Panc1 (cell line): ENCODE data around the gene SNAP47. TPM values are rescaled to one million over a fixed set of nuclear protein-coding genes. Genes with fewer than 3 reads are reported as not detected.

Experiments
- ATAC-seq: fragments of 200-7000 bp; cut with Tn5 transposase; 2 replicates; pipeline ENCODE4 v1.9.1; 2020; ENCODE audit warnings: mild to moderate bottlenecking, moderate library complexity
- BruUV-seq: library from RNA; stranded (reverse); fragments of 400-500 nt; replicated peaks from 2 replicates; lab custom pipeline; 2021; lab: Mats Ljungman, UMichigan
- CTCF ChIA-PET: fragments of 300-600 bp; sonication (Branson Sonifier 250); formaldehyde crosslinking; loops from one replicate; lab custom pipeline; 2022; ENCODE audit warnings: antibody characterized with exemption; lab: Charles Lee
- POLR2A ChIA-PET: fragments of 300-600 bp; sonication (Branson Sonifier 250); formaldehyde crosslinking; loops from one replicate; lab custom pipeline; 2022; ENCODE audit warnings: antibody characterized with exemption; lab: Charles Lee
- DNase-seq: peaks from one replicate; pipeline ENCODE4 v3.0.0-alpha.2; 2010; ENCODE audit warnings: low read depth, low spot score
- H3K27ac ChIP-seq: 2 replicates; pipeline ENCODE4 v1.5.1; 2011; ENCODE audit warnings: mild to moderate bottlenecking, low read length, inconsistent platforms
- H3K27me3 ChIP-seq: fragments of 200-500 bp; sonication (Bioruptor generic); 2 replicates; pipeline ENCODE4 v1.6.0; 2014; ENCODE audit warnings: low read length, inconsistent platforms; ENCODE audit not compliant: control insufficient read depth, insufficient read depth
- H3K36me3 ChIP-seq: fragments of 200-500 bp; sonication (Bioruptor generic); 2 replicates; pipeline ENCODE4 v1.5.1; 2014; ENCODE audit warnings: inconsistent platforms, mild to moderate bottlenecking, low read length, moderate library complexity; ENCODE audit not compliant: control insufficient read depth, insufficient read depth
- H3K4me1 ChIP-seq: 2 replicates; pipeline ENCODE4 v1.5.1; 2011; ENCODE audit warnings: inconsistent platforms, mild to moderate bottlenecking, low read length, moderate library complexity; ENCODE audit not compliant: control insufficient read depth, insufficient read depth
- H3K4me3 ChIP-seq, 2 experiments: 2 replicates each; pipeline ENCODE4 v1.5.1; 2011 to 2012; ENCODE audit warnings: low read depth in 2 of 2, low read length in 2 of 2, mild to moderate bottlenecking in 2 of 2, inconsistent platforms in 1 of 2, moderate library complexity in 1 of 2
- H3K9me3 ChIP-seq: fragments of 200-500 bp; sonication (Bioruptor generic); 2 replicates; pipeline ENCODE4 v1.5.1; 2014; ENCODE audit warnings: low read depth, mild to moderate bottlenecking, inconsistent platforms, low read length, moderate library complexity; ENCODE audit not compliant: control insufficient read depth, insufficient read depth
- POLR2AphosphoS5 ChIP-seq: IDR thresholded peaks from 2 replicates; pipeline ENCODE4 v1.6.1; 2012; ENCODE audit warnings: mild to moderate bottlenecking, low read depth, low read length, moderate library complexity
- SIN3A ChIP-seq: IDR thresholded peaks from 2 replicates; pipeline ENCODE4 v1.6.1; 2012; ENCODE audit warnings: low read depth, mild to moderate bottlenecking, low read length, moderate library complexity, borderline replicate concordance; ENCODE audit not compliant: insufficient read depth
- TCF7L2 ChIP-seq: IDR thresholded peaks from 2 replicates; pipeline ENCODE4 v1.6.1; 2011; ENCODE audit warnings: mild to moderate bottlenecking, low read depth, low read length, inconsistent platforms
- in situ Hi-C: cut with HindIII; loops from 2 replicates; pipeline ENCODE4 v1.10.0; 2016; ENCODE audit warnings: low sequenced_read_pairs, low pct_unique_long_range_greater_than_20kb
- intact Hi-C: fragments of 100-400 bp; cut with micrococcal nuclease; formaldehyde crosslinking; loops from one replicate; pipeline ENCODE4 v1.10.0; 2022; ENCODE audit not compliant: unreplicated experiment
- total RNA-seq: library from RNA; stranded (reverse); gene quantifications from one replicate; pipeline ENCODE4 v1.2.1, GENCODE V29; 2021; ENCODE audit not compliant: unreplicated experiment
- TF ChIP-seq, protein P1 (sequence below), 2 experiments: IDR thresholded peaks; 2 replicates each; pipeline ENCODE4 v1.6.1; 2011 to 2012; ENCODE audit warnings: low read depth in 2 of 2, control low read depth in 1 of 2, low read length in 1 of 2, mild to moderate bottlenecking in 1 of 2, moderate library complexity in 1 of 2; ENCODE audit not compliant: insufficient read depth in 1 of 2
- TF ChIP-seq, protein P2 (sequence below): fragments of 450-650 bp; IDR thresholded peaks from 2 replicates; pipeline ENCODE4 v1.5.1; 2017; ENCODE audit warnings: mild to moderate bottlenecking

SNAP47 gene
- total RNA-seq, 1 experiment from 2014 or later: 55.6 TPM

DNA sequence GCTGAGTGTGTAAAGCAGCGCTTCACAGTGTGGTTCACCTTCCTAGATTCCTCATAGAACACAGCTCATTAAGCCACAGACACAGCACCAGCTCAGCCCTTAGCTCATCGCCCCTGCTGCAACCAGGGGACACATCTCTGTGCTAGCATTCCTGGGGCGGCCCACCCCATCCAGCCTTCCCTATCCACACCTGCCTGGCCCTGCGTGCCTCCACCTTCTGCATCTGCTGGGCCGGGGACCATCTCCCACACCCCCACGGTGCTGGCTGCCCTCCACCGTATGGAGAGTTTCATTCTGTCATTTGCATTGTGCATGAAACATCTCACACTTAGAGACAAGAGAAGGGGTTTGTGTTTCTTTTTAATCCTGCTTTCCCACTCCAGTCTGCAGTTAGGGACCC lies 44.5 kb downstream of the SNAP47 start:
- no peak for TF ChIP-seq SIN3A
- TF ChIP-seq, protein P1, sequence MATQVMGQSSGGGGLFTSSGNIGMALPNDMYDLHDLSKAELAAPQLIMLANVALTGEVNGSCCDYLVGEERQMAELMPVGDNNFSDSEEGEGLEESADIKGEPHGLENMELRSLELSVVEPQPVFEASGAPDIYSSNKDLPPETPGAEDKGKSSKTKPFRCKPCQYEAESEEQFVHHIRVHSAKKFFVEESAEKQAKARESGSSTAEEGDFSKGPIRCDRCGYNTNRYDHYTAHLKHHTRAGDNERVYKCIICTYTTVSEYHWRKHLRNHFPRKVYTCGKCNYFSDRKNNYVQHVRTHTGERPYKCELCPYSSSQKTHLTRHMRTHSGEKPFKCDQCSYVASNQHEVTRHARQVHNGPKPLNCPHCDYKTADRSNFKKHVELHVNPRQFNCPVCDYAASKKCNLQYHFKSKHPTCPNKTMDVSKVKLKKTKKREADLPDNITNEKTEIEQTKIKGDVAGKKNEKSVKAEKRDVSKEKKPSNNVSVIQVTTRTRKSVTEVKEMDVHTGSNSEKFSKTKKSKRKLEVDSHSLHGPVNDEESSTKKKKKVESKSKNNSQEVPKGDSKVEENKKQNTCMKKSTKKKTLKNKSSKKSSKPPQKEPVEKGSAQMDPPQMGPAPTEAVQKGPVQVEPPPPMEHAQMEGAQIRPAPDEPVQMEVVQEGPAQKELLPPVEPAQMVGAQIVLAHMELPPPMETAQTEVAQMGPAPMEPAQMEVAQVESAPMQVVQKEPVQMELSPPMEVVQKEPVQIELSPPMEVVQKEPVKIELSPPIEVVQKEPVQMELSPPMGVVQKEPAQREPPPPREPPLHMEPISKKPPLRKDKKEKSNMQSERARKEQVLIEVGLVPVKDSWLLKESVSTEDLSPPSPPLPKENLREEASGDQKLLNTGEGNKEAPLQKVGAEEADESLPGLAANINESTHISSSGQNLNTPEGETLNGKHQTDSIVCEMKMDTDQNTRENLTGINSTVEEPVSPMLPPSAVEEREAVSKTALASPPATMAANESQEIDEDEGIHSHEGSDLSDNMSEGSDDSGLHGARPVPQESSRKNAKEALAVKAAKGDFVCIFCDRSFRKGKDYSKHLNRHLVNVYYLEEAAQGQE (IDR thresholded peaks at IDR 0.05; ENCODE audit: insufficient read depth in 1 of 2, low read depth in 2 of 2, low read length in 1 of 2): no peak
- TF ChIP-seq, protein P2, sequence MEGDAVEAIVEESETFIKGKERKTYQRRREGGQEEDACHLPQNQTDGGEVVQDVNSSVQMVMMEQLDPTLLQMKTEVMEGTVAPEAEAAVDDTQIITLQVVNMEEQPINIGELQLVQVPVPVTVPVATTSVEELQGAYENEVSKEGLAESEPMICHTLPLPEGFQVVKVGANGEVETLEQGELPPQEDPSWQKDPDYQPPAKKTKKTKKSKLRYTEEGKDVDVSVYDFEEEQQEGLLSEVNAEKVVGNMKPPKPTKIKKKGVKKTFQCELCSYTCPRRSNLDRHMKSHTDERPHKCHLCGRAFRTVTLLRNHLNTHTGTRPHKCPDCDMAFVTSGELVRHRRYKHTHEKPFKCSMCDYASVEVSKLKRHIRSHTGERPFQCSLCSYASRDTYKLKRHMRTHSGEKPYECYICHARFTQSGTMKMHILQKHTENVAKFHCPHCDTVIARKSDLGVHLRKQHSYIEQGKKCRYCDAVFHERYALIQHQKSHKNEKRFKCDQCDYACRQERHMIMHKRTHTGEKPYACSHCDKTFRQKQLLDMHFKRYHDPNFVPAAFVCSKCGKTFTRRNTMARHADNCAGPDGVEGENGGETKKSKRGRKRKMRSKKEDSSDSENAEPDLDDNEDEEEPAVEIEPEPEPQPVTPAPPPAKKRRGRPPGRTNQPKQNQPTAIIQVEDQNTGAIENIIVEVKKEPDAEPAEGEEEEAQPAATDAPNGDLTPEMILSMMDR: no peak
- TF ChIP-seq POLR2AphosphoS5: no peak
- no peak for TF ChIP-seq TCF7L2
- BruUV-seq: no TSS peak
- ChIA-PET CTCF (no interaction called here), POLR2A (no interaction called here)
- Histone ChIP-seq H3K27me3 (no peaks in the 10 kb centered on the region), H3K4me3 (no peak overlapping the region), H3K9me3 (no peaks in the 10 kb centered on the region), H3K36me3 (0 out of 2 replicates have a peak, but pooled peaks cover 3% of the 10 kb centered on the region), H3K27ac (no peak overlapping the region), H3K4me1 (no peaks in the 10 kb centered on the region)
- in situ Hi-C loops (no loop called here), intact Hi-C loops (no loop called here)
- DNase-seq: no peak
- no peak for ATAC-seq

DNA sequence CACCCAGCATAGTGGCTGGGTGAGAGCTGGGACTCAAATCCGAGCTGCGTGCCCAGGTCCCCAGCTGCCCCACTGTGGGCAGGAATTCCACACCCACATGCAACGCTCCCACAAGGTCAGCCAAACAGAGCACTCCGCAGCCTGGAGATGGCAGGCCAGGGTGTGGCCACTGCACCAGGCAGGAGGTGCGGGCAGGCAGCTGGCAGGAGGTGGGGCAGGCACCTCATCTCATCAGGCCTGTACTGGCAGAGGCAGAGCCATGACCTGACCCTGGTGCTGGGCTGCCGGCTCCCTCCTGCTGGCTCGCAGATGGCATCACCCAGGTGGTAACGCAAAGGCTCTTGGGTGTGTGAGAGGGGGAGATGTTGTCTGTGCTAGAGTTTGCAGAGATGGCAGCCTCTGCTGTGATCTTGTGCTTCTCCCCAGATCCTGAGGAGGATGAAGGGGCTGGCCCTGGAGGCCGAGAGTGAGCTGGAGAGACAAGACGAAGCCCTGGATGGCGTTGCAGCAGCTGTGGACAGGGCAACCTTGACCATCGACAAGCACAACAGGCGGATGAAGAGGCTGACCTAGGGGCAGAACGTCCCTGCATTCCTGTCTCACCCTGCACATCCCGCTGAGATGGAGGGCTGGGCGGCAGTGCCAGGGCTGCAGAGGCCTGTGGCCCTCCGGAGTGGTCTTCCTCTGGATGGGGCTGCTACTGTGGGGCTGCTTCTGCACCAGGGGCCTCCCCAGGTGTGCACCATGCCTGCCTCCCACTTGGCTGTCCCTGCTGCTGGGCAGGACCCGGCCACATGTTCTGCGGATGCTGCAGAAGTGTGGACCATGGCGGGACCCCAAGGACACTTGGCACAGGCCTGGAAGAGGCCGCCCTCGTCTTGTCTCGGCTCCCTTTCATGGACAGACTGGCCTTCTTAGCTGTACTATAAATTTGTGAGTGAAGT lies 45.1 kb downstream of the SNAP47 start:
- no TSS peak for BruUV-seq
- CTCF ChIA-PET: no interaction called here
- TF ChIP-seq, protein P2: no peak
- TF ChIP-seq TCF7L2 (no peak), POLR2AphosphoS5 (no peak), SIN3A (no peak)
- TF ChIP-seq, protein P1 (IDR thresholded peaks at IDR 0.05; ENCODE audit: insufficient read depth in 1 of 2, low read depth in 2 of 2, low read length in 1 of 2): no peak

More for the DNA sequence above, 45.1 kb downstream of the SNAP47 start:
- in situ Hi-C loops: no loop called here
- intact Hi-C loops: no loop called here
- H3K27me3 ChIP-seq: no peaks in the 10 kb centered on the region
- no peak for DNase-seq
- peak; percentile 22; the same call in 1 of the 2 replicates for ATAC-seq
- H3K27ac ChIP-seq: no peak overlapping the region
- H3K36me3 ChIP-seq: 0 out of 2 replicates have a peak, but pooled peaks cover 3% of the 10 kb centered on the region
- H3K4me1 ChIP-seq: no peaks in the 10 kb centered on the region
- H3K4me3 ChIP-seq: no peak overlapping the region
- H3K9me3 ChIP-seq: no peaks in the 10 kb centered on the region
- POLR2A ChIA-PET: no interaction called here
